Kidney (tissue), 14 donors: Measurements from ENCODE around the gene FURIN. TPM values are rescaled to one million over a fixed set of nuclear protein-coding genes. Genes with fewer than 3 reads are reported as not detected.

Experiments used
- DNase-seq, 5 donors: peaks; one replicate each; pipeline ENCODE4 v3.0.0-alpha.2; 2013 to 2020
- FAIRE-seq: peaks from 2 replicates; lab custom pipeline; 2012; peaks lifted over from hg19 to GRCh38; lab: Jason Lieb, UNC
- H3K27ac ChIP-seq, 2 donors: one replicate each; pipeline ENCODE4 v1.7.0; 2013; ENCODE audit warnings: low read depth in 2 of 2, low read length in 2 of 2, inconsistent platforms in 1 of 2
- H3K27me3 ChIP-seq: one replicate; pipeline ENCODE4 v1.7.1; 2013; ENCODE audit warnings: low read length, inconsistent platforms; ENCODE audit not compliant: control insufficient read depth, insufficient read depth
- H3K36me3 ChIP-seq, 3 donors: one replicate each; pipeline versions ENCODE4 v1.7.0 to v1.7.1; 2013; ENCODE audit warnings: low read length in 3 of 3, control low read depth in 1 of 3, inconsistent platforms in 1 of 3; ENCODE audit not compliant: insufficient read depth in 3 of 3, control insufficient read depth in 2 of 3
- H3K4me1 ChIP-seq, 3 donors: one replicate each; pipeline versions ENCODE4 v1.7.0 to v1.7.1; 2013; ENCODE audit warnings: low read length in 3 of 3, inconsistent platforms in 1 of 3, low read depth in 1 of 3; ENCODE audit not compliant: control insufficient read depth in 2 of 3, insufficient read depth in 2 of 3
- H3K4me3 ChIP-seq, 3 donors: one replicate each; pipeline versions ENCODE4 v1.7.0 to v1.8.1; 2013; ENCODE audit warnings: low read length in 3 of 3, control low read depth in 1 of 3, inconsistent platforms in 1 of 3
- H3K9ac ChIP-seq, 3 donors: one replicate each; pipeline versions ENCODE4 v1.7.0 to v1.7.1; 2013; ENCODE audit warnings: low read length in 3 of 3, control low read depth in 1 of 3, inconsistent platforms in 1 of 3
- H3K9me3 ChIP-seq, 3 donors: one replicate each; pipeline versions ENCODE4 v1.7.0 to v1.7.1; 2013; ENCODE audit warnings: low read length in 3 of 3, control low read depth in 1 of 3, inconsistent platforms in 1 of 3; ENCODE audit not compliant: control insufficient read depth in 2 of 3, insufficient read depth in 1 of 3
- CTCF ChIP-seq: IDR thresholded peaks from 3 replicates; pipeline ENCODE4 v1.5.1; 2012; ENCODE audit warnings: mild to moderate bottlenecking, moderate library complexity, borderline replicate concordance; ENCODE audit not compliant: insufficient read depth; ENCODE audit errors: extremely low read depth
- intact Hi-C: fragments of 100-400 bp; cut with DNase I; formaldehyde crosslinking; loops from one replicate; pipeline ENCODE4 v1.11.1; 2022
- polyA plus RNA-seq: library from polyadenylated mRNA; stranded (reverse); fragments of 350-450 nt; fragmentation: Illumina TruSeq; extraction: RNeasy Lipid Tissue Mini Kit (QIAGEN cat#74804); gene quantifications from one replicate; pipeline ENCODE4 v1.2.3, GENCODE V29; 2014; ENCODE audit warnings: low read depth, low replicate concordance; ENCODE audit not compliant: insufficient read depth
- total RNA-seq: library from RNA; stranded (reverse); fragmentation: NEBNext Ultra II Directional; extraction: Animal tissue kit (Norgen Biotek cat#: 25700); gene quantifications from one replicate; pipeline ENCODE4 v1.2.1, GENCODE V29; 2021
- donor health status: control.
- donor health status: control.
- donor health status: control.
- donor health status: control.
- donor health status: control.
- donor health status: DM: yes; HTN: yes; CAD: no.
- donor health status: Normal renal cell carcinoma (clear cell type).

The FURIN gene
- total and polyA plus RNA-seq, 2 donors from 2014 or later: 36.4 to 75.9 TPM

DNA sequence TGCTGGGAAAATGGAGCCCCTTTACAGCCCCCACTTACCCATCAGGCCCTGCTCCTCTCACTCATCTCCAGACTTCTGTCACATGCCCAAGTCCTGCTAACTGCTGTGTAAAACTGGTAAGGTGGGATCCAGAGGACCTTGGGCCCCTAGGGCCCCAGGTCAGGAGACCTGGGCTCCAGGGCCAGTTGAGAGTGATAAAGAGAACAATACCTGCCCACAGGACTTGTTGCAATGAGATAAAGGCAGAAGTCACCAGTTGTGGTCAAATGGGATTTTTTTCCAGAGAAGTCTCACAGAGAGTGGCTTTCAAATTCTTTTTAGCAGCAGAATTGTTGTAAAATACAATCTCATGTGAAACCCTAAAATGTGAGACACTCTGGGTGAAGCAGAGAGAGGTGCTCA is 753 bp downstream of the FURIN start:
- no peak for DNase-seq
- no peaks in the 10 kb centered on the region for H3K27me3 ChIP-seq
- intact Hi-C loops: no loop called here
- no peak for FAIRE-seq
- no peak overlapping the region for H3K4me3 ChIP-seq
- TF ChIP-seq CTCF: no peak
- H3K9me3 ChIP-seq: no peaks in the 10 kb centered on the region
- H3K27ac ChIP-seq: peak overlapping the region; percentile 64 to 82
- H3K36me3 ChIP-seq: no peaks in the 10 kb centered on the region
- peaks cover 0 to 24% (median 13%) of the 10 kb centered on the region in 3 donors for H3K4me1 ChIP-seq
- peak overlapping the region in 1 of 3 donors; percentile 23 for H3K9ac ChIP-seq

DNA sequence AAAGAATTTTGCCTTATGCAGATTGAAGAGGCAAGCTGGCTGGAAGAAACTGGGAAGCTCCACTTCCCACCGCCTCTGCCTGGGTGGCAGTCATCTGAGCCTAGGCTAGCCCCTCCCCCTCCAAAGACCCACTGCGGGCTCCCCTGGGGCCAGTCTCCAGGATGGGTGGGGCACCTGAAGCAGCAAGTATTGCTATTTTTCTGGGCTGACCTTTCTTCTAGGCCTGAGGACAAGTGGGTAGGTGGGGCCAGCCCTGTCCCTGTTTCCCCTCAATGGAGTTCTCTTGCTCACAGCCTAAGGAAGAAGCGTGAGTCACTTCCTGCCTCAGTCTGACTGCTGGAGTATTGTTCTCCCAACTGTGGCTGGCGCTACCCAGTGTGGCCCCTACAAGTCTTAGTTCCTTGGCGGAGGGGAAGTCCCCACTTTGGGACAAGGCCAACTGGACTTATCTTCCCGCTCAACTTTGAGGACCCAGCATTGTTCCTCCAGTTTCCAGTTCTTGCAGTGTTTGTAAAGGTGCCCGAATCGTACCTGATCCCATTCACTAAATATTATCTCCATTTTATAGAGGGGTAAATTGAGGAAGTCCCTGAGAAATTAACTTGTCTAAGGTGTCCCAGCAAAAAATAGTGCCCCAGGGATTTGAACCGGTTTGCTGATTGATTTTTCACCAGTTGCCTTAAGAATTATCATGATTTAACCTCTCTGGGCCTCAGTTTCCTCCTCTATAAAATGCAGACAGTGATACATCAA is 1.4 kb downstream of the FURIN start:
- Histone ChIP-seq H3K4me3 (peak overlapping the region in 1 of 3 donors; percentile 62), H3K9me3 (no peaks in the 10 kb centered on the region), H3K9ac (peak overlapping the region in 1 of 3 donors; percentile 75), H3K36me3 (no peaks in the 10 kb centered on the region), H3K4me1 (peaks cover 0 to 24% (median 13%) of the 10 kb centered on the region in 3 donors), H3K27ac (peak overlapping the region; percentile 68 to 82), H3K27me3 (no peaks in the 10 kb centered on the region)
- DNase-seq: peak in 4 of 5 donors; percentile 48 to 91 (median 62)
- intact Hi-C loops: no loop called here
- no peak for TF ChIP-seq CTCF
- FAIRE-seq: no peak

GRCh38 chr15:90870354-90871138 is 2.2 kb downstream of the FURIN start:
- TF ChIP-seq CTCF: no peak
- H3K27ac ChIP-seq: peak overlapping the region; percentile 68 to 82
- DNase-seq (peak in 1 of 5 donors; percentile 52), FAIRE-seq (no peak)
- H3K9me3 ChIP-seq: no peaks in the 10 kb centered on the region
- no peaks in the 10 kb centered on the region for H3K27me3 ChIP-seq
- H3K36me3 ChIP-seq: no peaks in the 10 kb centered on the region
- peak overlapping the region; percentile 62 to 63 (median 62) for H3K4me3 ChIP-seq
- intact Hi-C loops: no loop called here
- peaks cover 0 to 24% (median 13%) of the 10 kb centered on the region in 3 donors for H3K4me1 ChIP-seq
- peak overlapping the region in 2 of 3 donors; percentile 68 to 75 for H3K9ac ChIP-seq
